Heart right ventricle (tissue), 16 donors: ENCODE measurements around the gene FIG4. TPM values are rescaled to one million over a fixed set of nuclear protein-coding genes. Genes with fewer than 3 reads are reported as not detected.

Experiments
- ATAC-seq, 8 donors: fragments of 200-7000 bp; cut with Tn5 transposase; one replicate each; pipeline ENCODE4 v1.9.1; 2020; ENCODE audit warnings: mild to moderate bottlenecking in 8 of 8, moderate library complexity in 8 of 8, moderate number of reproducible peaks in 1 of 8
- DNase-seq, 2 donors: peaks; one replicate each; pipeline ENCODE4 v3.0.0-alpha.2; 2020
- H3K27ac ChIP-seq, 10 donors: fragments of 200-600 bp; sonication (generic) in 2 of 10; one replicate each; pipeline versions ENCODE4 v1.5.0 to v1.8.0; 2020 to 2022; ENCODE audit warnings: mild to moderate bottlenecking in 3 of 10
- H3K27me3 ChIP-seq, 7 donors: fragments of 200-600 bp; one replicate each; pipeline ENCODE4 v1.8.0; 2021 to 2022; ENCODE audit warnings: mild to moderate bottlenecking in 2 of 7
- H3K36me3 ChIP-seq, 9 donors: fragments of 200-600 bp; sonication (generic) in 1 of 9; one replicate each; pipeline versions ENCODE4 v1.5.0 to v1.8.0; 2020 to 2022; ENCODE audit warnings: mild to moderate bottlenecking in 2 of 9
- H3K4me1 ChIP-seq, 9 donors: fragments of 200-600 bp; sonication (generic) in 1 of 9; one replicate each; pipeline versions ENCODE4 v1.5.0 to v1.8.0; 2020 to 2022; ENCODE audit warnings: mild to moderate bottlenecking in 4 of 9
- H3K4me3 ChIP-seq, 10 donors: fragments of 200-600 bp; sonication (generic) in 2 of 10; one replicate each; pipeline versions ENCODE4 v1.5.0 to v1.8.0; 2020 to 2022; ENCODE audit warnings: mild to moderate bottlenecking in 7 of 10, moderate library complexity in 2 of 10
- H3K9me3 ChIP-seq, 11 donors: fragments of 200-600 bp in 10 of 11; sonication (generic) in 2 of 11; one replicate each; pipeline versions ENCODE4 v1.5.0 to v1.8.0; 2013 to 2022; ENCODE audit warnings: mild to moderate bottlenecking in 2 of 11, control low read depth in 1 of 11, moderate library complexity in 1 of 11
- WGBS, 2 donors: extraction: QIAGEN DNeasy Blood & Tissue Kit; methylation state at CpG; one replicate each; pipeline ENCODE4 v1.1.7; 2013; ENCODE audit warnings: inconsistent platforms in 1 of 2; 5-methylcytosine and 5-hydroxymethylcytosine counted together
- intact Hi-C, 10 donors: fragments of 100-400 bp; cut with DNase I; formaldehyde crosslinking; loops; one replicate each; pipeline versions ENCODE4 v1.11.1 to v1.14.2; 2022
- polyA plus RNA-seq, 2 donors: library from polyadenylated mRNA; stranded (reverse); fragments of 200-250 nt; gene quantifications; one replicate each; pipeline ENCODE4 v1.2.3, GENCODE V29; 2013
- total RNA-seq, 10 donors: library from RNA; stranded (reverse); fragmentation: NEBNext Ultra II Directional in 3 of 10; extraction: Animal tissue kit (Norgen Biotek cat#: 25700) in 3 of 10; gene quantifications; one replicate each; pipeline versions ENCODE4 v1.2.1 to v1.2.4, GENCODE V29; 2021 to 2023
- TF ChIP-seq, protein P1 (sequence below), 9 donors: fragments of 200-600 bp; sonication (generic) in 2 of 9; IDR thresholded peaks; one replicate each; pipeline versions ENCODE4 v1.5.0 to v1.8.0; 2021 to 2022; ENCODE audit warnings: antibody characterized with exemption in 9 of 9, mild to moderate bottlenecking in 5 of 9, moderate library complexity in 1 of 9
- donor health status: Arrhythmogenic right ventricular cardiomyopathy.
- donor health status: ischemic (EF 13 %, LVEDD 7.1; RV severe dilation, severe dysfunction).
- donor health status: healthy with polysubstance abuse.
- donor health status: DM: no; HTN: yes; CAD: no.
- donor health status: DM: no; HTN: no; CAD: no.
- donor health status: ischemic (EF 25% LVEDD 6.9; RV normal size, moderate dysfunction).
- donor health status: ischemic (EF 25% LVEDD 5.7; RV mildly dilated, moderate dysfunction).
- donor health status: healthy.
- donor health status: DM: yes; HTN: yes; CAD: no.
- donor health status: Ischemic cardiomyopathy.
- donor health status: ischemic (EF 35%, LVEDD 5.7; RV mildly dilated, moderate dysfunction).
- donor health status: nonischemic (EF 11% LVEDD 7.7; RV severe dilation, severe dysfunction).
- donor health status: DM: yes; HTN: yes; CAD: no.
- donor health status: PGD.
- donor health status: ischemic (EF 29% LVEDD 5.4; RV normal size, mild dysfunction).
- donor health status: nonischemic (EF 23%, LVEDD 6.1; RV moderate dilation, normal function).

FIG4 gene
- total and polyA plus RNA-seq, 12 donors, result 5.1 to 13.1 (median 9.2) TPM

GRCh38 chr6:109795994-109796555, 105.0 kb downstream of the FIG4 start:
- no peaks in the 10 kb centered on the region for H3K27me3 ChIP-seq
- peaks cover 0 to 23% (median 15%) of the 10 kb centered on the region in 9 donors for H3K4me1 ChIP-seq
- no peak for ATAC-seq
- TF ChIP-seq, protein P1, sequence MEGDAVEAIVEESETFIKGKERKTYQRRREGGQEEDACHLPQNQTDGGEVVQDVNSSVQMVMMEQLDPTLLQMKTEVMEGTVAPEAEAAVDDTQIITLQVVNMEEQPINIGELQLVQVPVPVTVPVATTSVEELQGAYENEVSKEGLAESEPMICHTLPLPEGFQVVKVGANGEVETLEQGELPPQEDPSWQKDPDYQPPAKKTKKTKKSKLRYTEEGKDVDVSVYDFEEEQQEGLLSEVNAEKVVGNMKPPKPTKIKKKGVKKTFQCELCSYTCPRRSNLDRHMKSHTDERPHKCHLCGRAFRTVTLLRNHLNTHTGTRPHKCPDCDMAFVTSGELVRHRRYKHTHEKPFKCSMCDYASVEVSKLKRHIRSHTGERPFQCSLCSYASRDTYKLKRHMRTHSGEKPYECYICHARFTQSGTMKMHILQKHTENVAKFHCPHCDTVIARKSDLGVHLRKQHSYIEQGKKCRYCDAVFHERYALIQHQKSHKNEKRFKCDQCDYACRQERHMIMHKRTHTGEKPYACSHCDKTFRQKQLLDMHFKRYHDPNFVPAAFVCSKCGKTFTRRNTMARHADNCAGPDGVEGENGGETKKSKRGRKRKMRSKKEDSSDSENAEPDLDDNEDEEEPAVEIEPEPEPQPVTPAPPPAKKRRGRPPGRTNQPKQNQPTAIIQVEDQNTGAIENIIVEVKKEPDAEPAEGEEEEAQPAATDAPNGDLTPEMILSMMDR (IDR thresholded peaks at IDR 0.05), result no peak
- 61 to 72% methylated on average over 4 of the region's 4 CpGs for WGBS, 2 donors
- no peak for DNase-seq
- intact Hi-C loops, result no loop called here
- no peak overlapping the region for H3K27ac ChIP-seq
- H3K9me3 ChIP-seq, result no peaks in the 10 kb centered on the region
- H3K4me3 ChIP-seq, result no peak overlapping the region
- peaks cover 0 to 37% (median 9%) of the 10 kb centered on the region in 9 donors for H3K36me3 ChIP-seq

- Histone ChIP-seq H3K4me3 (no peak overlapping the region), H3K9me3 (no peaks in the 10 kb centered on the region), H3K27me3 (no peaks in the 10 kb centered on the region), H3K36me3 (peaks cover 0 to 47% (median 7%) of the 10 kb centered on the region in 9 donors), H3K27ac (no peak overlapping the region), H3K4me1 (peaks cover 0 to 9% (median 6%) of the 10 kb centered on the region in 9 donors)
- 91 to 96% methylated on average over 5 of the region's 5 CpGs for WGBS, 2 donors
- TF ChIP-seq, protein P1 (IDR thresholded peaks at IDR 0.05), result no peak
- ATAC-seq (no peak), DNase-seq (no peak)
- intact Hi-C loops, result no loop called here
These were observed 108.0 kb downstream of the FIG4 start for GRCh38 chr6:109799129-109799528.

DNA sequence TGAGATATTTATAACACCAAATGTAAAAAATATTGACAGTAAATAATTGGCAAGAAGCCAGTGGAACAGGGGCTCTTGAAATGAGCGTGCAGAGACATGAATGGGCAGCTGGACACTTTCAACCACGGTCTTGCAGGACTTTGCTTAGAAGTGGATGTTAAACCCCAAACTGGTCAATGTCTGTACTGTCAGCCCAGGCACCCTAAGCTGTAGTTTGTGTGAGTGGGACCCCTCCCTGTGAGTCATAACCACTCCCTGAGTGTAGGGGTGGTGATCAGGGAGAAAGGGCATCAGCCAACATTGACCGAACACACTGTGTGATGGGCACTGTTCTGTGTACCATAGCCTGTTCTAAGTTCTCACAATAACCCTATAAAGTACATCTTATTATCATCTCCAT, 108.6 kb downstream of the FIG4 start:
- H3K36me3 ChIP-seq, result peaks cover 0 to 47% (median 7%) of the 10 kb centered on the region in 9 donors

DNA sequence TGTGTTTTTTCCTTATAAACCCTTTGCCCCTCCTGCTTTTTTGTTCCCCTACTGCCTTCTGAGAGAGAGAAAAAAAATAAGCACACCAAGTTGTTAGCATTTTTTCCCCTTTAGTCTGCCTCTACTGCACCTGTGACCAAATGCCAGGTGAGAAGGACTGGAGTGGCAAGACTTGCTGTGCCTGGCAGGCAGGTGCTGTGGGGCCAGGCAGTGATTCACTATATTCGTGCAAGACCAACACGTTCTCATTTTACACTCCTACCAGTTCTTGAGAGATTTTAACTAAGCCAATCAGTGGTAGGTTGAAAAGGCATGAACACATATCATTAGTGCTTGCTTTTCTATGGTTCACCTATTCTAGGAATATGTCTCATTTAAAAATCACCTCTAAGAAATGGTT, 109.7 kb downstream of the FIG4 start:
- Histone ChIP-seq H3K27ac (no peak overlapping the region), H3K4me3 (no peak overlapping the region), H3K4me1 (peaks cover 0 to 3% (median 0%) of the 10 kb centered on the region in 9 donors), H3K36me3 (peaks cover 0 to 47% (median 7%) of the 10 kb centered on the region in 9 donors), H3K27me3 (no peaks in the 10 kb centered on the region), H3K9me3 (no peaks in the 10 kb centered on the region)
- TF ChIP-seq, protein P1 (IDR thresholded peaks at IDR 0.05), result no peak
- intact Hi-C loops, result no loop called here
- ATAC-seq, result no peak
- no peak for DNase-seq
- WGBS, 2 donors, result 93 to 94% methylated on average over 2 of the region's 2 CpGs

More for the DNA sequence above, 108.6 kb downstream of the FIG4 start:
- H3K4me1 ChIP-seq, result peaks cover 0 to 4% (median under 1%) of the 10 kb centered on the region in 9 donors
- H3K4me3 ChIP-seq, result no peak overlapping the region
- H3K27ac ChIP-seq, result no peak overlapping the region
- H3K9me3 ChIP-seq, result no peaks in the 10 kb centered on the region
- intact Hi-C loops, result no loop called here
- WGBS, 2 donors, result 89 to 90% methylated on average over 3 of the region's 3 CpGs
- DNase-seq (no peak), ATAC-seq (no peak)
- TF ChIP-seq, protein P1 (IDR thresholded peaks at IDR 0.05), result no peak
- H3K27me3 ChIP-seq, result no peaks in the 10 kb centered on the region
